NCI-H345 (cell line): ENCODE measurements around the gene SIDT2.

ENCODE experiments used
- DNase-seq: peaks from one replicate; lab custom pipeline; 2025; lab: John Stamatoyannopoulos, UW

SIDT2 gene

DNA sequence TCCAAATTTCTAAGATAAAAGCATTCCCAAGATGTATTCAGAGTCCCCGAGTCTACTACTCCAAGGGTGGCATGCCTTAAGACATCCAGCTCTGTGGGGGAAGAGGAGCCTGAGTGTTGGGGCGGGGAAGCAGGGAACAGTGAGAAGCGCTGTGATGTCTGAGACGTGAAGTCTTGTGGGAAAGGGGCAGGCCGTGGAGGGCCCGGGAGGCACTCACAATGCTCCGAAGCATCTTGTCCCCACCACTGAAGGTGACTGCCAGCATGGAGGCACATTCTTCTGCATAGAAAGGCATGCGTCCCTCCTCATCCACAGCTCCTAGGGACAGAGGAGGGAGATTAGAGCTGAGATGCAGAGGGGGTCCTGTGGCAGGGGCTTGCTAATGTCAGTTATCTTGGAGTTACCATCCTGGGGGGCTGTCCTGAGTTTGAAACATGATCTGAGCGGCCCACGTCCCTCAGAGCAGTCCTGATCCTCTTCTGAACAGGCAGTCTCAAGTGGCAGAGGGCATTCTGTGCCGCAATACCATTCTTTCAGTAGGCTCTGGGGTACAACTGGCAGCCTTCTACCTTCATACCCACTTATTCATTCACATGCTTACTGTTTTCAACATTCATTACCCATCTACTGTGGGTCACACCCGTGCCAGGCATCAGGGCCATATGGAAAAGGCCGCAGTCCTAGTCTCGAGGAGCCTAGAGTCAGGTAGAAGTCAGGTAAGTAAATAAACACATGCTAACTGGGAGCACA is 44.6 kb downstream of the SIDT2 start:
- DNase-seq: no peak

DNA sequence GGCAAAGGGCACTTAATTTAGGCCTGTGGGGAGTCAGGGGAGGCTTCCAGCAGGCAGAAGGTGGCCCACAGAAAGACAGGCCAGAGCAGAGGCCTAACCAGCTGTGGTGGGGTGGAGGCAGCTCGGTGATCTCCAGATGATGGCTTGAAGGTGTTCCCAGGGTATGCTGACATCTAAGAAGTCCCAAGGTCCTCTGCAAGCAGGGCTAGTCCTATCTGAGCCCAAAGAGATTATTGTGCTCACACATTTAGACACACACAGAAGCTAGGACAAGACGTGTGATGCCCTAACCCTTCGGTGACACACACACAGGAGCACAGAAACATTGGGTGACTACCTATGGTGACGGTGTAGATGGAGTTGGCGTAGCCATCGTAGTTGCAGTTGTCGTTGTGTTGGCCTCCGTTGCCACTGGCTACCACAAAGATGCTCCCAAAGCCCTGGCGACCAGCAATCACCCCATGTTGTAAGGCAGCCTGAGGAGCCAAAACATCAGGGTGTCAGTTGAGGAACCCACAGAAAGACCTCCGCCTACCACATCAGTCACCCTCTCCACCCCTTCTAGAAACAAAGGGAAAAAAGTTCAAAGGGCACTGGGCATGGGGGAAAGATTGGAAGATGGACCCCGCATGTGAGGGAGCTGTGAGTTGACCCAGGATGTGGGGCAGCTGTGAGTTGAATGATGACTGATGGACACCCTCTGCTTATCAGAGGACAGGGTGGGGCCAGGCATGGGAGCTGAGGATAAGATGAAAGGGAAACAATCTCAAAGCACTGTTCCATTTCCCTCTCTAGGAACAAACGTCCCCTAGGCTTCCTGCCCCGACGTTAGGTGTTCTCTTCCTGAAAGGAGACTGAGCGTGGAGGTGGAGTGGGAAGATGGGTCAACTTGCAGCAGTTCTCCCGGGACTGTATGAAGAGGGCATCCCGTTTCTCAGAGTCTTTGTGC is 45.5 kb downstream of the SIDT2 start:
- DNase-seq: no peak

- no peak for DNase-seq
These were observed 47.1 kb downstream of the SIDT2 start for GRCh38 chr11:117225553-117226170.

- peak; percentile 72 for DNase-seq
These were observed 48.1 kb downstream of the SIDT2 start for GRCh38 chr11:117226388-117227385.

DNA sequence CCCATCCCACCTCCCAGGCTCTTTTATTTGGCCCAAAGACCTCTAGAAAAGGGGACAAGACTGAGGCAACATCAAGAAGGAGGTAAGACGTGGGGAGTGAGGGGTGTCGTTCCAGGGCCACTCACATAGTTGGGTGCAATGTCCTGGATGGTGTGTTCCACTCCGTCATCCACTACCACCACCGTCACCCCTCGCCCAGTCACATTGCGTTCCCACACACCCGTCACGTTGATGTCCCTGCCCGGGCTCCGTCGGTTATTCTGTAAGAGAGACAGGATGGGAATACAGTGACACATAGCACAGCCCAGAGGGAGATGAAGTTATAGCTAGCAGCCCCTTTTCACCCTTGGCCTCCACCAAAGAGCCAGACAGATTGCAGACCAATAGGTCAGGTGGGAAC is 49.5 kb downstream of the SIDT2 start:
- no peak for DNase-seq

- DNase-seq: no peak
These were observed 50.9 kb downstream of the SIDT2 start for GRCh38 chr11:117229411-117229810.

- DNase-seq: no peak
These were observed 51.4 kb downstream of the SIDT2 start for GRCh38 chr11:117229931-117230285.

DNA sequence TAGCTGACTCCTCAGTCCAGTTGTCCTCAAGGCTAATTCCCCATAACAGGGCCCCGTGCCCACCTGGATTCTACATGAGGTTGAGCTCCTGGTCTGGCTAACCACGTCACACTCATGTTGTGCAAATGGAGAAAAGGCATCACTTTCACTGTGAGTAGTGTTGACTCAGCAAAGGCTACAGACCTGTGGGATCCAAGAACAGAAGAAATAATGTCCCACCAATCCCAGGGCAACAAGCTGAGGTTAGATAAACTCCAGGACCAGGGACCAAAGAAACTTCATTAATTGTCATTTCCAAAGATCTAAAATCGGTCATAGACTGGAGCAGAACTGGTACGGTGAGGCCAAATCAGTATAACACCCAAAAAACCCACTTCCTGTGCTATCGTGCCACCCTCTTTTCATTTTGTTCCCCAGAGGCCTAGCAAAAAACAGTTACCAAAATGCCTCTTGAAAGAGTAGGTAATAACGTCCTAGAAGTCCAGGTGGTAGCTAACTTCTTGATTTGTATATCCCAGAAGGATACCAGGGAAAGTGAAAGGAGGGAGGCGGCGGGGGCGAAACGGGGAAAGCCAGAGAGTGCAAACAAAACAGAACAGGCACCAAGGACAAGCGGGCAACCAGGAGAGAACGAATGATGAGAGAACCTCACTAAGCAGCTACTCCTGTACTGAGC is 51.9 kb downstream of the SIDT2 start:
- DNase-seq: no peak

DNA sequence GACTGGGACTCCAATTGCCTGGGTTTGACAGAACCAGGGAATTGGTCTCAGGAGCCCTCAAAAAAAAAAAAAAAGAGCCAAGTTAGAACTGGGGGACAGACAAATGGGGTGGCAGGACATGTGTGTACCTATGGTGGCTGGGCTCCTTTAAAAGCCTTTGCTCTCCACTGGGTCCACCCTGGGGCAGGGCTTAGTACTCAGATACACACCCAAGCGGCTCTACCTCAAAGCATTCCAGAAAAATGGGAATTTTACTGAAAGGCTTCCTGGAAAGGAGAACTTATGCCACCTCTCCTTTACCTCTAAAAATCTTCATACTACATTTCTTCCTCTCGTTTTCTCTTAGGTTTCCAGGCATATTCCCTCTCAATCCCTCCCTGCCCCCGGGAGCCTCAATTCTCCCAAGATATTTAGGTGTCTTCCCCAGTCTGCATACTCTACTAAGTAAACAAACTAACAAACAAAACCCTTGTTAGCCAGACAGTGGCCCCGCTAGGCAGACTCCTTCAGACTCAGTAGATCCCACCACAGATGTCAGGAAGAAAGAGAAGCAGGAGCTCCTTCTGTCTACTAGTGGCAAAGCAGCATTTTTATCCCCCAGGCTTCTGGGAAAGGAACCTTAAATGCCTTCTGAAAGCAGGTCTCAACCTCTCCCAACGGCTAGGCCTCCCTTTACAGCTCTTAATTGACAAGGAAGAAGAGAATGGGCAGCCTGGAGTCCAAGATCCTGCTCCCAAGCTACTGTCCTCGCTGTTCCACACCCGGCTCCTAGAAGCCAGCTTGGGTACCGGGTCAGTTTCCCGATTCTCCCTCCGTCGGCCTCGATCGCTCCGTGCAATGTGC is 52.7 kb downstream of the SIDT2 start:
- no peak for DNase-seq

GRCh38 chr11:117231842-117232091 is 53.2 kb downstream of the SIDT2 start, which contains the start of gene PCSK7:
PCSK7 (minus strand) TSS chr11:117232073; CDS start chr11:117229844, 2,229 bp downstream.
- DNase-seq: no peak

- DNase-seq: peak; percentile 86
These were observed 53.7 kb downstream of the SIDT2 start, which contains the start of gene RNF214 for GRCh38 chr11:117232092-117232878. RNF214 (plus strand) TSS chr11:117232671; CDS start chr11:117234273, 1,602 bp downstream.

GRCh38 chr11:117232911-117233409 is 54.4 kb downstream of the SIDT2 start:
- no peak for DNase-seq

DNA sequence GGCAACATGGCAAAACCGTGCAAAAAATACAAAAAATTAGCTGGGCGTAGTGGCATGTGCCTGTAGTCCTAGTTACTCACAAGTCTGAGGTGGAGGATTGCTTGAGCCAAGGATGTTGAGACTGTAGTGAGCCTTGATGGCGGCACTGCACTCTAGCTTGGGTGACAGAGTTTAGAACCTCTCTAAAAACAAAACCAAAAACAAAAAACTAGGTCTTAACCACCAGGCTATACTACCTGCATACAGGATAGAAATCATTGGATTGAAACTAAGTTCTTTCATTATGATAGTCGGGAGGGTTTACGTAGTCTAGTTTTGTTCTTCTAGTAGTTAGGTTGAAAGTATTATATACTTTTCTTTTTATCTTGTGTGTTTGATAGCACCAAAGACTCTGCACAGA is 59.7 kb downstream of the SIDT2 start:
- DNase-seq: no peak

GRCh38 chr11:117239295-117239694 is 60.8 kb downstream of the SIDT2 start:
- DNase-seq: no peak
